ENCODE data around the gene NLE1.

GRCh38 chr17:35117984-35118383 lies 24.1 kb downstream of the NLE1 start:
- TF ChIP-seq POLR2A (IDR thresholded peaks at IDR 0.05; ENCODE audit: low read depth, low read length): no peak
- no peak for TF ChIP-seq POLR2AphosphoS5 (IDR thresholded peaks at IDR 0.05; ENCODE audit: low read depth, low read length)
- no peak for TF ChIP-seq TAF1 (IDR thresholded peaks at IDR 0.05; ENCODE audit: borderline replicate concordance, low read depth, low read length)
